ENCODE measurements around the gene QSOX2. TPM values are rescaled to one million over a fixed set of nuclear protein-coding genes. Genes with fewer than 3 reads are reported as not detected.

QSOX2 gene
- total and polyA plus RNA-seq, 2 experiments from 2014 or later, result 9.2 to 29.2 TPM

DNA sequence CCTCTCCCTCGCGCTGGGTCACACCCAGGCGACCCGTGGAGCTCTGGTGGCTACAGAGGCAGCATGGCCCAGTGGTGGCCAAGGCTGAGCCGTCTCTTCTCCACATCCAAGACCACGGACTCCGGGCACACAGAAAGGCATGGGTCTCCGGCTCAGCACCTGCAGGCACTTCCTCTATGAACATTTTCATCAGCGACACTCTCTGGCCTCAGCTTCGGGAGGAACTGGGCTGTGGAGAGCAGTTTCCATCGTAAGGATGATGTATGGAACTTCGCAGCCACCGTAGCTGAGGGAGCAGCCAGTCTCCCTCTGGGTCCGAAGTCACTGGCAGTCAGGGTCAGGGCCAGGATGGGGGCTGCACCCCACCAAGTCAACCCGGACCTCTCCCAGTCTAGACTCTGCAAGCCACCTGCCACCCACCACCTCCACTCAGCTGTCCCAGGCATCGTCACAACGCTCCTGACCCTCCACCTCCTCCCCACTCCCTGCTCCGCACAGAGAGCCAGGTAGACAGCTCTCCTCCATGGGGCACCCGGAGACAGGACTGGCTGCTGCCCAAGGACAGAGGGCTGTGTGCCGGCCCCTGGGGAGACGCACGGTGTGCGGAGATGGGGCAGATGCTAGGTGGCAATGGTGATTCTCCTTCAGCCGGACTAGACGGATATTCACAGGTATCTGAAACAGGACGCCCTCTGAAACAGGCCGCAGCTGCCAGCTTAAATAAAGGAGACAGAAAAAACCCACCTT is 9.7 kb downstream of the QSOX2 start (continued):
- TF ChIP-seq EZH2 (IDR thresholded peaks at IDR 0.05; ENCODE audit: low read depth, unreplicated experiment), result no peak
- TF ChIP-seq, protein P1, sequence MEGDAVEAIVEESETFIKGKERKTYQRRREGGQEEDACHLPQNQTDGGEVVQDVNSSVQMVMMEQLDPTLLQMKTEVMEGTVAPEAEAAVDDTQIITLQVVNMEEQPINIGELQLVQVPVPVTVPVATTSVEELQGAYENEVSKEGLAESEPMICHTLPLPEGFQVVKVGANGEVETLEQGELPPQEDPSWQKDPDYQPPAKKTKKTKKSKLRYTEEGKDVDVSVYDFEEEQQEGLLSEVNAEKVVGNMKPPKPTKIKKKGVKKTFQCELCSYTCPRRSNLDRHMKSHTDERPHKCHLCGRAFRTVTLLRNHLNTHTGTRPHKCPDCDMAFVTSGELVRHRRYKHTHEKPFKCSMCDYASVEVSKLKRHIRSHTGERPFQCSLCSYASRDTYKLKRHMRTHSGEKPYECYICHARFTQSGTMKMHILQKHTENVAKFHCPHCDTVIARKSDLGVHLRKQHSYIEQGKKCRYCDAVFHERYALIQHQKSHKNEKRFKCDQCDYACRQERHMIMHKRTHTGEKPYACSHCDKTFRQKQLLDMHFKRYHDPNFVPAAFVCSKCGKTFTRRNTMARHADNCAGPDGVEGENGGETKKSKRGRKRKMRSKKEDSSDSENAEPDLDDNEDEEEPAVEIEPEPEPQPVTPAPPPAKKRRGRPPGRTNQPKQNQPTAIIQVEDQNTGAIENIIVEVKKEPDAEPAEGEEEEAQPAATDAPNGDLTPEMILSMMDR (conservative IDR thresholded peaks at IDR 0.05; ENCODE audit: low read depth in 2 of 2), result no peak
- no peak for TF ChIP-seq JUNB (IDR thresholded peaks at IDR 0.05; ENCODE audit: unreplicated experiment)
- no peak for TF ChIP-seq ZNF114 (CRISPR knock-in tag; IDR thresholded peaks at IDR 0.05)
- no peak for TF ChIP-seq EZH2phosphoT487 (IDR thresholded peaks at IDR 0.05; ENCODE audit: unreplicated experiment)

DNA sequence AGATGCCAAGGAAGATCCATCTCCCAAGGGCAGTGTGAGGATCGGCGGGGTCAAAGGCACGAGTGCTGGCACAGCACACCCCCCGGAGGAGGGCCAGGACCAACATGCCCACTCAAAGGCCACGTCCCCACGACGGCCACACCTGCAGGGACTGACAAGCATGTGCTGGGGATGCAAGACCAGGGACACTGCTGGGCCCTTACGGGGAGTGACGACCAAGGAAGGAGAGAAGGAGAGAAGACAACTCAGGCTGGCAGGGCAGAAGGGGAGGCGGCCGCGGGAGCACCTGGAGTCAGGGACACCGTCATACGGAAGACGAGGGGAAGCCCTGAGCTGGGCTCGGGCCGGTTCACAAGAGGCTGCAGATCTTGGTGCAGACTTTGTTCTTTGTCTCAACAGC is 10.4 kb downstream of the QSOX2 start:
- Histone ChIP-seq H3K27me3 (ENCODE audit: insufficient read depth) (no peaks in the 10 kb centered on the region), H3K4me2 (no peak overlapping the region), H3K4me3 (no peak overlapping the region), H3K27ac (ENCODE audit: low read depth) (no peak overlapping the region), H2AFZ (no peak overlapping the region), H3K79me2 (replicated peaks; ENCODE audit: insufficient read depth) (peaks cover 80% of the 10 kb centered on the region), H4K20me1 (replicated peaks; ENCODE audit: insufficient read depth) (peaks cover 35% of the 10 kb centered on the region), H3K9me2 (ENCODE audit: insufficient read depth) (no peaks in the 10 kb centered on the region), H3K36me3 (ENCODE audit: insufficient read depth) (no peaks in the 10 kb centered on the region), H3F3A (replicated peaks; ENCODE audit: low read depth) (no peaks in the 10 kb centered on the region), H3K4me1 (ENCODE audit: insufficient read depth) (no peaks in the 10 kb centered on the region)
- ATAC-seq (no peak), DNase-seq (ENCODE audit: low spot score) (no peak)
- H3K4me1 Mint-ChIP-seq, result peaks cover 14% of the 10 kb centered on the region
- H3K4me3 Mint-ChIP-seq, result no peak overlapping the region; the same call in 2 of the 3 replicates
- H3K36me3 Mint-ChIP-seq (ENCODE audit: low read depth), result peaks cover 3% of the 10 kb centered on the region; the same call in 2 of the 3 replicates
- H3K27ac Mint-ChIP-seq, result no peak overlapping the region
- H3K9me3 Mint-ChIP-seq, result no peaks in the 10 kb centered on the region
- peaks cover 7% of the 10 kb centered on the region for H3K27me3 Mint-ChIP-seq (ENCODE audit: insufficient read depth, low read depth, poor library complexity)
- TF ChIP-seq ZNF331 (CRISPR knock-in tag; IDR thresholded peaks at IDR 0.05; ENCODE audit: low read depth) (no peak), CREB1 (CRISPR knock-in tag; IDR thresholded peaks at IDR 0.05; ENCODE audit: low read depth) (no peak), ZNF114 (CRISPR knock-in tag; IDR thresholded peaks at IDR 0.05) (no peak), EZH2 (IDR thresholded peaks at IDR 0.05; ENCODE audit: low read depth, unreplicated experiment) (no peak), EZH2phosphoT487 (IDR thresholded peaks at IDR 0.05; ENCODE audit: unreplicated experiment) (no peak), JUNB (IDR thresholded peaks at IDR 0.05; ENCODE audit: unreplicated experiment) (no peak)
- TF ChIP-seq, protein P1 (conservative IDR thresholded peaks at IDR 0.05; ENCODE audit: low read depth in 2 of 2), result no peak
- TF ChIP-seq, protein P2, sequence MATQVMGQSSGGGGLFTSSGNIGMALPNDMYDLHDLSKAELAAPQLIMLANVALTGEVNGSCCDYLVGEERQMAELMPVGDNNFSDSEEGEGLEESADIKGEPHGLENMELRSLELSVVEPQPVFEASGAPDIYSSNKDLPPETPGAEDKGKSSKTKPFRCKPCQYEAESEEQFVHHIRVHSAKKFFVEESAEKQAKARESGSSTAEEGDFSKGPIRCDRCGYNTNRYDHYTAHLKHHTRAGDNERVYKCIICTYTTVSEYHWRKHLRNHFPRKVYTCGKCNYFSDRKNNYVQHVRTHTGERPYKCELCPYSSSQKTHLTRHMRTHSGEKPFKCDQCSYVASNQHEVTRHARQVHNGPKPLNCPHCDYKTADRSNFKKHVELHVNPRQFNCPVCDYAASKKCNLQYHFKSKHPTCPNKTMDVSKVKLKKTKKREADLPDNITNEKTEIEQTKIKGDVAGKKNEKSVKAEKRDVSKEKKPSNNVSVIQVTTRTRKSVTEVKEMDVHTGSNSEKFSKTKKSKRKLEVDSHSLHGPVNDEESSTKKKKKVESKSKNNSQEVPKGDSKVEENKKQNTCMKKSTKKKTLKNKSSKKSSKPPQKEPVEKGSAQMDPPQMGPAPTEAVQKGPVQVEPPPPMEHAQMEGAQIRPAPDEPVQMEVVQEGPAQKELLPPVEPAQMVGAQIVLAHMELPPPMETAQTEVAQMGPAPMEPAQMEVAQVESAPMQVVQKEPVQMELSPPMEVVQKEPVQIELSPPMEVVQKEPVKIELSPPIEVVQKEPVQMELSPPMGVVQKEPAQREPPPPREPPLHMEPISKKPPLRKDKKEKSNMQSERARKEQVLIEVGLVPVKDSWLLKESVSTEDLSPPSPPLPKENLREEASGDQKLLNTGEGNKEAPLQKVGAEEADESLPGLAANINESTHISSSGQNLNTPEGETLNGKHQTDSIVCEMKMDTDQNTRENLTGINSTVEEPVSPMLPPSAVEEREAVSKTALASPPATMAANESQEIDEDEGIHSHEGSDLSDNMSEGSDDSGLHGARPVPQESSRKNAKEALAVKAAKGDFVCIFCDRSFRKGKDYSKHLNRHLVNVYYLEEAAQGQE (IDR thresholded peaks at IDR 0.05; ENCODE audit: unreplicated experiment), result no peak
- TF ChIP-seq, protein P3, sequence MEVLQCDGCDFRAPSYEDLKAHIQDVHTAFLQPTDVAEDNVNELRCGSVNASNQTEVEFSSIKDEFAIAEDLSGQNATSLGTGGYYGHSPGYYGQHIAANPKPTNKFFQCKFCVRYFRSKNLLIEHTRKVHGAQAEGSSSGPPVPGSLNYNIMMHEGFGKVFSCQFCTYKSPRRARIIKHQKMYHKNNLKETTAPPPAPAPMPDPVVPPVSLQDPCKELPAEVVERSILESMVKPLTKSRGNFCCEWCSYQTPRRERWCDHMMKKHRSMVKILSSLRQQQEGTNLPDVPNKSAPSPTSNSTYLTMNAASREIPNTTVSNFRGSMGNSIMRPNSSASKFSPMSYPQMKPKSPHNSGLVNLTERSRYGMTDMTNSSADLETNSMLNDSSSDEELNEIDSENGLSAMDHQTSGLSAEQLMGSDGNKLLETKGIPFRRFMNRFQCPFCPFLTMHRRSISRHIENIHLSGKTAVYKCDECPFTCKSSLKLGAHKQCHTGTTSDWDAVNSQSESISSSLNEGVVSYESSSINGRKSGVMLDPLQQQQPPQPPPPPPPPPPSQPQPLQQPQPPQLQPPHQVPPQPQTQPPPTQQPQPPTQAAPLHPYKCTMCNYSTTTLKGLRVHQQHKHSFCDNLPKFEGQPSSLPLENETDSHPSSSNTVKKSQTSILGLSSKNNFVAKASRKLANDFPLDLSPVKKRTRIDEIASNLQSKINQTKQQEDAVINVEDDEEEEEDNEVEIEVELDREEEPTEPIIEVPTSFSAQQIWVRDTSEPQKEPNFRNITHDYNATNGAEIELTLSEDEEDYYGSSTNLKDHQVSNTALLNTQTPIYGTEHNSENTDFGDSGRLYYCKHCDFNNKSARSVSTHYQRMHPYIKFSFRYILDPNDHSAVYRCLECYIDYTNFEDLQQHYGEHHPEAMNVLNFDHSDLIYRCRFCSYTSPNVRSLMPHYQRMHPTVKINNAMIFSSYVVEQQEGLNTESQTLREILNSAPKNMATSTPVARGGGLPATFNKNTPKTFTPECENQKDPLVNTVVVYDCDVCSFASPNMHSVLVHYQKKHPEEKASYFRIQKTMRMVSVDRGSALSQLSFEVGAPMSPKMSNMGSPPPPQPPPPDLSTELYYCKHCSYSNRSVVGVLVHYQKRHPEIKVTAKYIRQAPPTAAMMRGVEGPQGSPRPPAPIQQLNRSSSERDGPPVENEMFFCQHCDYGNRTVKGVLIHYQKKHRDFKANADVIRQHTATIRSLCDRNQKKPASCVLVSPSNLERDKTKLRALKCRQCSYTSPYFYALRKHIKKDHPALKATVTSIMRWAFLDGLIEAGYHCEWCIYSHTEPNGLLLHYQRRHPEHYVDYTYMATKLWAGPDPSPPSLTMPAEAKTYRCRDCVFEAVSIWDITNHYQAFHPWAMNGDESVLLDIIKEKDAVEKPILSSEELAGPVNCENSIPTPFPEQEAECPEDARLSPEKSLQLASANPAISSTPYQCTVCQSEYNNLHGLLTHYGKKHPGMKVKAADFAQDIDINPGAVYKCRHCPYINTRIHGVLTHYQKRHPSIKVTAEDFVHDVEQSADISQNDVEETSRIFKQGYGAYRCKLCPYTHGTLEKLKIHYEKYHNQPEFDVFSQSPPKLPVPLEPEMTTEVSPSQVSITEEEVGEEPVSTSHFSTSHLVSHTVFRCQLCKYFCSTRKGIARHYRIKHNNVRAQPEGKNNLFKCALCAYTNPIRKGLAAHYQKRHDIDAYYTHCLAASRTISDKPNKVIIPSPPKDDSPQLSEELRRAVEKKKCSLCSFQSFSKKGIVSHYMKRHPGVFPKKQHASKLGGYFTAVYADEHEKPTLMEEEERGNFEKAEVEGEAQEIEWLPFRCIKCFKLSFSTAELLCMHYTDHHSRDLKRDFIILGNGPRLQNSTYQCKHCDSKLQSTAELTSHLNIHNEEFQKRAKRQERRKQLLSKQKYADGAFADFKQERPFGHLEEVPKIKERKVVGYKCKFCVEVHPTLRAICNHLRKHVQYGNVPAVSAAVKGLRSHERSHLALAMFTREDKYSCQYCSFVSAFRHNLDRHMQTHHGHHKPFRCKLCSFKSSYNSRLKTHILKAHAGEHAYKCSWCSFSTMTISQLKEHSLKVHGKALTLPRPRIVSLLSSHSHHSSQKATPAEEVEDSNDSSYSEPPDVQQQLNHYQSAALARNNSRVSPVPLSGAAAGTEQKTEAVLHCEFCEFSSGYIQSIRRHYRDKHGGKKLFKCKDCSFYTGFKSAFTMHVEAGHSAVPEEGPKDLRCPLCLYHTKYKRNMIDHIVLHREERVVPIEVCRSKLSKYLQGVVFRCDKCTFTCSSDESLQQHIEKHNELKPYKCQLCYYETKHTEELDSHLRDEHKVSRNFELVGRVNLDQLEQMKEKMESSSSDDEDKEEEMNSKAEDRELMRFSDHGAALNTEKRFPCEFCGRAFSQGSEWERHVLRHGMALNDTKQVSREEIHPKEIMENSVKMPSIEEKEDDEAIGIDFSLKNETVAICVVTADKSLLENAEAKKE (CRISPR knock-in tag; IDR thresholded peaks at IDR 0.05), result no peak
